ENCODE data around the gene SMC1B.

Gene SMC1B

GRCh38 chr22:45335021-45335818 lies 78.2 kb downstream of the SMC1B start:
- TF ChIP-seq CTCF (IDR thresholded peaks at IDR 0.05): no peak
- TF ChIP-seq ZFX (IDR thresholded peaks at IDR 0.05; ENCODE audit: borderline replicate concordance): no peak
- H3K27ac ChIP-seq: no peak overlapping the region

- TF ChIP-seq ZFX (IDR thresholded peaks at IDR 0.05; ENCODE audit: borderline replicate concordance): no peak
- no peak for TF ChIP-seq CTCF (IDR thresholded peaks at IDR 0.05)
These were observed 78.9 kb downstream of the SMC1B start for GRCh38 chr22:45334528-45334927.

DNA sequence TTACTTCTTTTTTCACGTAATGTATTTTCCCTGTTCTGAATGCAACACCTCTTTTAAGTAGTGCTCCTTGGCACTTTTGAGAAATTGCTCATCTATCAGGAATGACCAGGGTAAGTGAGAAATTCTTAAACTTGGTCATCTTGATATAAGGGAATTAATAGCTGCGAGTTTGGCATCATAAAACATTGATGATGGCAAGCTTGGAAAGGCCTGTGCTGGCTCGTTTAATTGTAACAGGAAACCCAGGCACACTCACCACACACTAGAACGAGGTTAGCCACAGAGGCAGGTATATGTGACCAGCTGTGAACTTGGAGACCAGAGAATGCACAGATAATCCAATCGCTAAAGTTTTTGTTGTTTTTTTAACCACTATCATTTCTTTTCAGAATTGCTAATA lies 79.3 kb downstream of the SMC1B start:
- no peak overlapping the region for H3K27ac ChIP-seq
- no peak for TF ChIP-seq CTCF (IDR thresholded peaks at IDR 0.05)
- no peak for TF ChIP-seq ZFX (IDR thresholded peaks at IDR 0.05; ENCODE audit: borderline replicate concordance)

More at GRCh38 chr22:45334528-45334927, 78.9 kb downstream of the SMC1B start:
- no peak overlapping the region for H3K27ac ChIP-seq

GRCh38 chr22:45332001-45332400 lies 81.4 kb downstream of the SMC1B start:
- TF ChIP-seq CTCF (IDR thresholded peaks at IDR 0.05) (no peak), ZFX (IDR thresholded peaks at IDR 0.05; ENCODE audit: borderline replicate concordance) (no peak)

GRCh38 chr22:45331486-45331885 lies 81.9 kb downstream of the SMC1B start:
- TF ChIP-seq ZFX (IDR thresholded peaks at IDR 0.05; ENCODE audit: borderline replicate concordance): no peak
- TF ChIP-seq CTCF (IDR thresholded peaks at IDR 0.05): no peak
- no peak overlapping the region for H3K27ac ChIP-seq

More at GRCh38 chr22:45332001-45332400, 81.4 kb downstream of the SMC1B start:
- no peak overlapping the region for H3K27ac ChIP-seq

DNA sequence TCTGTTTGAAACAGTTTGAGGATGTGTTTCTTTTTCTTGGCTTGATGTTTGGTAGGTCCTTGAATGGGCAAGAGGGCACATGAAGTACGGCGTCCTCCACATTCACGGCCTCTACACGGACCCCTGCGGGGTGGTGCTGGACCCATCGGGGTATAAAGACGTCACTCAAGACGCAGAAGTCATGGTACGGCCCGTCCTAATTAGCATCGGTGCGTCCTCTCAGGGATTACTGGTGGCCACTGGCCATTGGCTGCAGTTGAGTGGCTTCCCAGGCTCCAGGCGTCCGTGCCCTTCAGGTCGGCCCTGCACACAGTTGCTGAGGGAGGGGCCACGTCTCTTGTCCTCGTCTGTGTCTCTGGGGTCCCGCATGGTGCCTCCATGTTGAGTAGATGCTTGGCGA lies 82.9 kb downstream of the SMC1B start:
- TF ChIP-seq ZFX (IDR thresholded peaks at IDR 0.05; ENCODE audit: borderline replicate concordance) (no peak), CTCF (IDR thresholded peaks at IDR 0.05) (no peak)
- no peak overlapping the region for H3K27ac ChIP-seq

DNA sequence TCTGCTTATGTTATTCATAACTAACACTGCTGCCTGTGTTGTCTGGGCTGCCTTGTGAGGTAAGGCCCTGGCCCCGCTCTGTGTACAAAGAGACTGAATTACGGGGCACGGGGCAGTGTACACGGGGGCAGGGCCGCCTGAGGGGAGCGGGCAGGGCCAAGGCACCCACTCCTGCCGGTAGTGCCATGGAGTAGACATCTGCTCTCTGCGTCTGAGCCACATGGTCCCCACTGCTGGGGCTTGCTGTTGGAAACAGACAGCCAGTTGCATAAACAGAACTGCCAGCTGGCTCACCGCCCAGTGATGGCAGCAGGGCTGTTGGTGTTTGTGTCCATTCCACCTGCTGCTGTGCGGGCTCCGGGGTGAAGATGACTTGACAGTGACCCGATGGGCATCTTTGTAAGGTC lies 83.9 kb downstream of the SMC1B start:
- TF ChIP-seq ZFX (IDR thresholded peaks at IDR 0.05; ENCODE audit: borderline replicate concordance): no peak
- no peak for TF ChIP-seq CTCF (IDR thresholded peaks at IDR 0.05)
- H3K27ac ChIP-seq: no peak overlapping the region

Data from 22Rv1 (cell line).